Muscle layer of duodenum (tissue), 2 donors: ENCODE data around the gene CABLES1.
"Not testable (repeated sequence)": the region's sequence is repeated elsewhere in the genome, so short reads cannot be mapped to it uniquely, and the experiment has no call there.

Experiments used
- H3K27ac ChIP-seq: one replicate; pipeline ENCODE4 v1.7.0; 2013; ENCODE audit warnings: mild to moderate bottlenecking, low read length
- H3K27me3 ChIP-seq: one replicate; pipeline ENCODE4 v1.7.0; 2013; ENCODE audit warnings: low read depth, mild to moderate bottlenecking, control low read depth, low read length
- H3K36me3 ChIP-seq, 2 donors: one replicate each; pipeline ENCODE4 v1.7.0; 2013; ENCODE audit warnings: low read length in 2 of 2, control low read depth in 1 of 2, mild to moderate bottlenecking in 1 of 2; ENCODE audit not compliant: insufficient read depth in 2 of 2, control insufficient read depth in 1 of 2
- H3K4me1 ChIP-seq, 2 donors: one replicate each; pipeline ENCODE4 v1.7.0; 2013; ENCODE audit warnings: low read length in 2 of 2, mild to moderate bottlenecking in 2 of 2, control low read depth in 1 of 2, moderate library complexity in 1 of 2; ENCODE audit not compliant: insufficient read depth in 2 of 2, control insufficient read depth in 1 of 2
- H3K4me3 ChIP-seq, 2 donors: one replicate each; pipeline ENCODE4 v1.7.0; 2013; ENCODE audit warnings: low read length in 2 of 2, low read depth in 1 of 2, mild to moderate bottlenecking in 1 of 2
- H3K9me3 ChIP-seq, 2 donors: one replicate each; pipeline ENCODE4 v1.7.0; 2013; ENCODE audit warnings: low read length in 2 of 2, control low read depth in 1 of 2, mild to moderate bottlenecking in 1 of 2; ENCODE audit not compliant: control insufficient read depth in 1 of 2
- donor health status: healthy.

Gene CABLES1

DNA sequence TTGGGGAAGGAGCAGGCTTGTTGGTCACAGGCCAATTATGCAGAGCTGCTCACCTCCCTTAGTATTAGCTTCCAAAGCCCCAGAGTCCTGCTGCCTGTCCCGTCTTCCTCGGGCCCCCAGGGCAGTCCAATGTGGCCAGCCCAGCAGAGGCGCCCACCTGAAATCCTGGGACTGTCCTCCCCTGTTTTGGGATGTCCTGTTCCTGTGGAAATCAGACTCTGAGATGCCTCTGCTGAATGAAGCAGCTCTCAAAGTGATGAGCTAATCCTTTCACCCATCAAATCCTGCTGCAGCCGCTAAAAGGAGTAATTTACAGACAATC, 105.3 kb downstream of the CABLES1 start:
- H3K9me3 ChIP-seq, result no peaks in the 10 kb centered on the region
- no peak overlapping the region for H3K27ac ChIP-seq
- H3K36me3 ChIP-seq, result no peaks in the 10 kb centered on the region
- H3K27me3 ChIP-seq, result no peaks in the 10 kb centered on the region
- peaks cover 9 to 24% of the 10 kb centered on the region in 2 donors for H3K4me1 ChIP-seq
- no peak overlapping the region for H3K4me3 ChIP-seq

DNA sequence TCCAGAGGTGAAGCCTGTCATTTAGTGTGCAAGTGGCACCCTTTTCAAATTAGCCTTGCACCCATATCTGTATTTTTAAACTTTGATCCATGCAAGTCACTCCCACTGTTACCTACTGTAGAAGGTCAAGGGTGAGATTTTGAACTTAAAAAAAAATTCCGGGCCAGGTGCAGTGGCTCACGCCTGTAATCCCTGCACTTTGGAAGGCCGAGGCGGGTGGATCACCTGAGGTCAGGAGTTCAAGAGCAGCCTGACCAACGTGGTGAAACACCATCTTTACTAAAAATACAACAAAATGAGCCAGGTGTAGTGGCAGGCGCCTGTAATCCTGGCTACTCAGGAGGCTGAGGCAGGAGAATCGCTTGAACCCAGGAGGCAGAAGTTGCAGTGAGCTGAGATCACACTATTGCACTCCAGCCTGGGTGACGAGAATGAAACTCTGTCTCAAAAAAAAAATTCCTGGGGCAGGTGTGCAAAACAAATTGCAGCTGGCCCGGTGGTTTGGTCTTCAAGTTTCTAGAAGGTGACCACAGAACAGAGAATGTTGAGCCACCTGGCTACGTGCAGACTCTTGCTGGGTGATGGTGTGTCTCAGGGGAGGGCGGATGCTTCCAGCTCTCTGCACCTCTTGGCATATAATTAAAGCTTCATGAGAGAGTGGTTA, 106.7 kb downstream of the CABLES1 start:
- H3K9me3 ChIP-seq, H3K27ac ChIP-seq, H3K27me3 ChIP-seq, H3K4me3 ChIP-seq, H3K36me3 ChIP-seq: not testable (repeated sequence)
- H3K4me1 ChIP-seq, result peaks cover 9 to 21% of the 10 kb centered on the region in 2 donors

DNA sequence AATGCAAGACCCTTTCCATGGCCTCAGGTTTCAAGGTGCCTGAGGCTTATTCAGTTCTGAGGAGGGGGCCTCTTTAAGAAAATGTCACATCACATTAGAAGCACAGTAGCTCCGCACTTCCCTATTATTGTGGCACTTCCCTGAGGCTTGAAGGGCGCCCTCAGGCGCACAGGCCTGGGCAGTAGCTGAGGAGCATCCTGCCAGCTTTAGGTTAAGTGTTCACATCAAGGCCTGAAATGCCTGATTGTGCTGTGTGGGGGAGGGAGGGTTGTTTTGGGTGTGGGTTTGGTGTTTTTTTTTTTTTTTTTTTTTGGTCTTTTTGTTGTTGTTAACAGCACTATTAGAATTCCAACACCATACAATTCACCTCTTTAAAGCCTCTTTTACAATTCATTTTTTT, 107.9 kb downstream of the CABLES1 start:
- H3K27me3 ChIP-seq, result no peaks in the 10 kb centered on the region
- peaks cover 4 to 11% of the 10 kb centered on the region in 2 donors for H3K4me1 ChIP-seq
- no peaks in the 10 kb centered on the region for H3K36me3 ChIP-seq
- H3K4me3 ChIP-seq, result no peak overlapping the region
- H3K27ac ChIP-seq, result no peak overlapping the region
- H3K9me3 ChIP-seq, result no peaks in the 10 kb centered on the region

DNA sequence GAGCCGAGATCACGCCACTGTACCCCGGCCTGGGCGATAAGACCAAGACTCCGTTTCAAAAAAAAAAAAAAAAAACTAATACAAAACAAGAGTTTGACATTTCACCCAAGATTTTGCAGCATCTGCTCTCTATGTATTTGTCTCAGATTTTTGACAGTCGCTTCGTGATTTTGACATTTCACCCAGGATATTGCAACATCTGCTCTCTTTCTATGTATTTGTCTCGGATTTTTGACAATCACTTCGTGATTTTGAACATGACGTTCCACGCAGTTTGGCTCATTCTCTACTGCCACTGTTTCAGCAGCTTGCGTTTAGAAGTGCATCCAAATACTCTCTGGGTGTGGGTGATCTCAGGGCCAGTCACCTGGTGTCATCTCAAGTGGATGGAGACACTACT, 108.5 kb downstream of the CABLES1 start:
- no peaks in the 10 kb centered on the region for H3K36me3 ChIP-seq
- no peak overlapping the region for H3K27ac ChIP-seq
- no peaks in the 10 kb centered on the region for H3K27me3 ChIP-seq
- H3K4me1 ChIP-seq, result peaks cover 0 to 5% of the 10 kb centered on the region in 2 donors
- no peak overlapping the region for H3K4me3 ChIP-seq
- H3K9me3 ChIP-seq, result no peaks in the 10 kb centered on the region

- Histone ChIP-seq H3K9me3 (no peaks in the 10 kb centered on the region), H3K27me3 (no peaks in the 10 kb centered on the region), H3K27ac (no peak overlapping the region), H3K36me3 (no peaks in the 10 kb centered on the region), H3K4me1 (no peaks in the 10 kb centered on the region), H3K4me3 (no peak overlapping the region)
Measured at GRCh38 chr18:23244401-23244800, 109.1 kb downstream of the CABLES1 start.

GRCh38 chr18:23245461-23245860, 110.2 kb downstream of the CABLES1 start:
- no peaks in the 10 kb centered on the region for H3K9me3 ChIP-seq
- H3K4me1 ChIP-seq, result no peaks in the 10 kb centered on the region
- H3K4me3 ChIP-seq, result no peak overlapping the region
- H3K27me3 ChIP-seq, result no peaks in the 10 kb centered on the region
- H3K36me3 ChIP-seq, result no peaks in the 10 kb centered on the region
- no peak overlapping the region for H3K27ac ChIP-seq

GRCh38 chr18:23247331-23247730, 112.0 kb downstream of the CABLES1 start:
- H3K36me3 ChIP-seq, result no peaks in the 10 kb centered on the region
- H3K9me3 ChIP-seq, result no peaks in the 10 kb centered on the region
- H3K27me3 ChIP-seq, result no peaks in the 10 kb centered on the region
- H3K4me3 ChIP-seq, result no peak overlapping the region
- no peaks in the 10 kb centered on the region for H3K4me1 ChIP-seq
- no peak overlapping the region for H3K27ac ChIP-seq

GRCh38 chr18:23247896-23248295, 112.6 kb downstream of the CABLES1 start:
- Histone ChIP-seq H3K9me3 (no peaks in the 10 kb centered on the region), H3K36me3 (no peaks in the 10 kb centered on the region), H3K4me1 (no peaks in the 10 kb centered on the region), H3K4me3 (no peak overlapping the region), H3K27ac (no peak overlapping the region), H3K27me3 (no peaks in the 10 kb centered on the region)

- Histone ChIP-seq H3K9me3 (no peaks in the 10 kb centered on the region), H3K27me3 (no peaks in the 10 kb centered on the region), H3K4me3 (no peak overlapping the region), H3K4me1 (no peaks in the 10 kb centered on the region), H3K27ac (no peak overlapping the region), H3K36me3 (peaks cover 0 to 3% of the 10 kb centered on the region in 2 donors)
Measured at GRCh38 chr18:23248826-23249225, 113.5 kb downstream of the CABLES1 start.

- Histone ChIP-seq H3K27me3 (no peaks in the 10 kb centered on the region), H3K27ac (no peak overlapping the region), H3K4me1 (no peaks in the 10 kb centered on the region), H3K36me3 (peaks cover 3 to 5% of the 10 kb centered on the region in 2 donors), H3K9me3 (no peaks in the 10 kb centered on the region), H3K4me3 (no peak overlapping the region)
Measured at GRCh38 chr18:23249348-23249747, 114.1 kb downstream of the CABLES1 start.

DNA sequence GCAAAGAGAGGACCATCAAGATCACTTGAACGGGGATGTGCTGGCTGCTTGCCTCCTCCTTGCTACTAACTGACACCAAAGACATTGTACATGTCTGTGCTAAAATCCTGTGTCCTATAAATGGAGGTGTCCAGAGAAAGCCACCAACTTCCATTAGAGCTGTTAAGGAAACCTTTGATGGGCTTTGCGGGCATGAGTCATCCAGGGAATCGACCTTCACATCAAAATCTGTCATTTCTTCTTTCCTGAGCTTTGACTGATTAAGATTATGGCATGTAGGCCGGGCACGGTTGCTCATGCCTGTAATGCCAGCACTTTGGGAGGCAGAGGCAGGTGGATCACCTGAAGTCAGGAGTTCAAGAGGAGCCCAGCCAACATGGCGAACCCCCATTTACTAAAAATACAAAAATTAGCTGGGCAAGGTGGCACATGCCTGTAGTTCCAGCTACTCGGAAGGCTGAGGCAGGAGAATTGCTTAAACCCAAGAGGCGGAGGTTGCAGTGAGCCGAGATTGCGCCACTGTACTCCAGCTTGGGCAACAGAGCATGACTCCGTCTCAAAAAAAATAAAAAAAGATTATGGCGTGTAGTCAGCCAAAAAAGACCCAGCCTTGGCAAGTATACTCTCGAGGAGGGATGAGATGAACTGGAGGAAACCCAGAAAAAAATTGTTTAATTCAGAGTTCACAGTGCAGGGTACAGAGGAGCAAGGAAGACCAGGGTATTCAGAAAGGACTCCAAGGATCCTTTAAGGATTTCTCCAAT, 115.8 kb downstream of the CABLES1 start:
- no peaks in the 10 kb centered on the region for H3K9me3 ChIP-seq
- H3K27ac ChIP-seq, result no peak overlapping the region
- H3K4me3 ChIP-seq, result no peak overlapping the region
- no peaks in the 10 kb centered on the region for H3K4me1 ChIP-seq
- peaks cover 3 to 5% of the 10 kb centered on the region in 2 donors for H3K36me3 ChIP-seq
- no peaks in the 10 kb centered on the region for H3K27me3 ChIP-seq

GRCh38 chr18:23253630-23254029, 118.3 kb downstream of the CABLES1 start:
- Histone ChIP-seq H3K36me3 (peaks cover 3 to 9% of the 10 kb centered on the region in 2 donors), H3K4me1 (no peaks in the 10 kb centered on the region), H3K9me3 (no peaks in the 10 kb centered on the region), H3K27ac (no peak overlapping the region), H3K27me3 (no peaks in the 10 kb centered on the region), H3K4me3 (no peak overlapping the region)
